GM21526 (cell line): ENCODE results near the gene ANKRD11.
"Not testable (repeated sequence)": the region's sequence is repeated elsewhere in the genome, so short reads cannot be mapped to it uniquely, and the experiment has no call there.

Experiments used
- ATAC-seq: cut with Tn5 transposase; IDR thresholded peaks from one replicate; pipeline ENCODE4 v1.9.1; 2021; ENCODE audit warnings: moderate library complexity; ENCODE audit not compliant: unreplicated experiment, low FRiP score

Gene ANKRD11

DNA sequence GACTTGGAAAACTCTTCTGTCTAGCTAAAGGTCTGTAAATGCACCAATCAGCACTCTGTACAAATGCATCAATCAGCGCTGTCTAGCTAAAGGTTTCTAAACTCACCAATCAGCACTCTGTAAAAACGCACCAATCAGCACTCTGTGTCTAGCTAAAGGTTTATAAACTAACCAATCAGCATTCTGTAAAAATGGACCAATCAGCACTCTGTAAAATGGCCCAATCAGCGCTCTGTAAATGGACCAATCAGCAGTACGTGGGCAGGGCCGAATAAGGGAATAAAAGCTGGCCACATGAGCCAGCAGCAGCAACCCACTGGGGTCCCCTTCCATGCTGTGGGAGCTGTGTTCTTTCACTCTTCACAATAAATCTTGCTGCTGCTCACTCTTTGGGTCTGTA is 55.3 kb downstream of the ANKRD11 start:
- not testable (repeated sequence) for ATAC-seq

DNA sequence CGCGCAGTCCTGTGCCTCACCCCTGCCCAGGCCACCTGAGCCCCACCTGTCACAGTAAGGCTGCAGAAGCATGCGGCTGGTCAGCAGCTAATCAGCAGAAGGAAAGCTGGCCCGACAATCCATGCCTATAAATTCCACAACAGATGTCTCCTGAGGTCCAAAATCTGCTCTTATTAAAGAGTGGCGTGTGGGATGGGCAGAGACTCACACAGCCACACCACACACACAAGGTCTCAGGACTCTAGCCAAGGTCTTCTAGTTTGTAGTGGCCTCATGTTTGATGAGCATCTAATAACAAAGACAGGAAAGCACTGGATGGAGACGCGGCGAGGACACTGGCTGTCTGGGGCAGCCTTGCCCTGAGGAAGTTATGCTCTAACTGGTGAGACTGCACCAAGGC is 55.9 kb downstream of the ANKRD11 start:
- ATAC-seq: no peak

DNA sequence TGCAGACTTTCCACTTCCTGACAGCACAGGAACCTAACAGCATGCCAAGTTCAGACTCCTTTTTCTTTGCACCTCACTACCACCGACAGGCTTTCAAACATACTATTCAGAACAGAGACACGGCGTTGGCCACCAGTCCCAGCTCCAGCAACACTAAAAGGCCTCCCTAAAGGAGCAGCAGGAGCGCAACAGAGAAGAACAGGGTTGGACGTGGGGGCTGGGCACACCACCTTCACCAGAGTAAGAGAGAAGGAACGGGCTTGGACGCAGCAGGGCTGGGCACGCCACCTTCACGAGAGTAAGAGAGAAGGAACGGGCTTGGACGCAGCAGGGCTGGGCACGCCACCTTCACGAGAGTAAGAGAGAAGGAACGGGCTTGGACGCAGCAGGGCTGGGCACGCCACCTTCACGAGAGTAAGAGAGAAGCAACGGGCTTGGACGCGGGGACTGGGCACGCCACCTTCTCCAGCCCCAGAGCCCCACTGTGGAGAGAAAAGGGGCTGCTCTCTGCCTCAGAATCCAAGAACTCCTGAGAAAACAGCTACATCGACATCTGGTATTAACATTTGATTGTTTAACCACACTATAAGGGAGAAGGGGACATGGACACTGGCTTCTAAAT is 56.9 kb downstream of the ANKRD11 start:
- not testable (repeated sequence) for ATAC-seq

DNA sequence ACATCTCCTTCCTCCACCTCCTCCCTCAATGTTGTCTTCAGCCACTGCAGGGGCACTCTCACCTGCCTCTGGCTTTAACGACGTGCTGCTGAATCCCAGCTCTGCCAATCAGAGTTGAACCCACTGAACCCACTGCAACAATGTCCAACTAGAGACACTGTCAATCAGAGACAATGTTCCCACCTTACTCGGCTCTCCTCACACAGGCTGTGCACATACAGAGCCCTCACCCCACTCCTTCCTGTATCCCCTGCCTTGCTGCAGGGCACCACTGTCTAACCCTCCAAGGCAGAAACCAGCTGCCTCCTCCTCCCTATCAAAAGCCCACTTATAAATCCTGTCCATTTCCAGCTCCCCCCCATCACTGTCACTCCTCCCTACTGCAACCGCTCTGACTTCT is 58.7 kb downstream of the ANKRD11 start:
- ATAC-seq: no peak

DNA sequence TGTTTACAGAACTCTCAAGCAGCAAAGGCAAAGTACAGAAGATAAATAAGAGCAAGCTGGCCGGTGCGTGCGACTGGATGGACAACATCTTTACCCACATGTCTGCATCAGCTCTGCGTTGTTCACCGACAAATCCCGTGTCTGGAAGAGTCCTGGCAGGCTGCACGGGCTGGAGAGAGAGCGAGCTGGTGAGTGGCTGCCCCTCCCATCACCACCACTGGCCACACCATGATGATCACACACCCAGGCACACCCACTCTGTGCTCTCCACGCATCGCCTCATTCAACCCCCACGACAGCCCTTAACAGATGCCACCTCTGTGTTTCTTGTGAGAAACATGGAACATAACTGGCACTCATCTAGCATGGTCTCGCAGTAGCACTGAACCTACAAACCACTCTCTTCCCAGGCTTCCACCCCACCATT is 59.2 kb downstream of the ANKRD11 start:
- no peak for ATAC-seq

DNA sequence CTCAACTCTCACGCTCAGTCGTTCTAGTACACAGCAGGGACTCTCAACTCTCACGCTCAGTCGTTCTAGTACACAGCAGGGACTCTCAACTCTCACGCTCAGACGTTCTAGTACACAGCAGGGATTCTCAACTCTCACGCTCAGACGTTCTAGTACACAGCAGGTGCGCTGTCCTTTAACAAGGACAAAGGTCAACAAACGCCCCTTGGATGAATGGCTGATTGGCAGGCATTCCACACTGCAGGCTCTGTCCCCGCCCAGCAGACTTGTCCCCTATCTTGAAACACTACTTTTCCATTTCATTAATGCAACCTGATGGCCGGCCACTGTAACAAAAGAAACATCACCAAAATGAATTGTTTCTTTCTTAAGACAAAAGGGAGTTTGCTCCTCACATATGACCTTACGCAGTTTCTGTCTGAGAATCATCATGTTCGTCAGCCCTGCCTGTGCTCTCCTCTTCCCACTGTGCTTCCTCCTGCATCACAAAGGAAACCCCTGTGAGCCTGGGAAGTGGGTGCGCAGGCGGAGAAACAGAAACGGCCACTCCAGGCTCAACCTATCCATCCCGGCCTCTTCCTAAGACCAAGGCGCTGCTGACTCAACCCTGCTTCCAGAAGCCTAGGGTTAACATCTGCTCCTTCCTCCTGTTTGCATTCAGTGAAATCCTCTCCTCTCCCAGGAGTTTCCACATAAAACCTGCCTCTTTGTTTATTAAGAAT is 59.8 kb downstream of the ANKRD11 start:
- no peak for ATAC-seq

DNA sequence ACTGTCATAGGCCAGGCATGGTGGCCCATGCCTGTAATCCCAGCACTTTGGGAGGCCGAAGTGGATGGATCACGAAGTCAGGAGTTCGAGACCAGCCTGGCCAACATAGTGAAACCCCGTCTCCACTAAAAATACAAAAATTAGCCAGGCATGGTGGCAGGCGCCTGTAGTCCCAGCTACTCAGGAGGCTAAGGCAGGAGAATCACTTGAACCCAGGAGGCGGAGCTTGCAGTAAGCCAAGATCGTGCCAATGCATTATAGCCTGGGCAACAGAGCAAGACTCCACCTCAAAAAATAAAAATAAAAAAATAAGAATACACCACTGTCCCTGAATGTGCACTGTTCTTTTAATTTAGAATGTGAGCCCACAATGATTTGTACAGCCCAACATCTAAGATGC is 61.8 kb downstream of the ANKRD11 start:
- not testable (repeated sequence) for ATAC-seq

DNA sequence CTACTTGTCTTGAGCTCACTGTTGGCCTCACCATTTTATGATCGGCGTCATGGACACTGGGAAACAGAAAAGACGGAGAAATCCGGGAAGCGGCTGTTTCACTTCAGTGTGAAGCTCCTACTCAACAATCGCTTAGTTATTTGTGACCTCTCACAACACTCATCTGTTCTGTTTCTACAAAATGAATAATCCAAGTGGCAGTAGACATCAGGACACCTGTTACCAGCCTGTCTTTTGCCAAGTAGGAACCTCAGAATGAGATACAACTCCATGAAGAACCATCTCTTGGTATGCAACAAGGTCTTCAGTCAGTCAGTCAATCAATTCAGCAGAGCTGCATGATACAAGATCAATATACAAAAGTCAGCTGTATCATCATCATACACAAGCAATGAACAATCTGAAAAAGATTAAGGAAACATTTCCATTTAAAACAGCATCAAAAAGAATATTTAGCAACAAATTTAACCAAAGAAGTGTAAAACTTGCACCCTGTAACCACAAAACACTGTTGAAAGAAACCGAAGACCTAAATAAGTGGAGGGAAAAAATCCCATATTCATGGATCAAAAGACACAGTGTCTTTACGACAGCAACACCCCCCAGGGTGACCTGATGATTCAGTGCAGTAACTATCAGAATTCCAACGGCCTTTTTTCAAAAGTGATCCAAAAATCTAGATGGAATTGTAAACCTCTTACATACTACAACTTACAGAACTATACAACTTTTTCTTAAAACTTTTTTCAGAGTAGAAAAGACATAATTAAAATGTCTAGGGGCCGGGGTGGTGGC is 63.4 kb downstream of the ANKRD11 start:
- ATAC-seq: no peak

DNA sequence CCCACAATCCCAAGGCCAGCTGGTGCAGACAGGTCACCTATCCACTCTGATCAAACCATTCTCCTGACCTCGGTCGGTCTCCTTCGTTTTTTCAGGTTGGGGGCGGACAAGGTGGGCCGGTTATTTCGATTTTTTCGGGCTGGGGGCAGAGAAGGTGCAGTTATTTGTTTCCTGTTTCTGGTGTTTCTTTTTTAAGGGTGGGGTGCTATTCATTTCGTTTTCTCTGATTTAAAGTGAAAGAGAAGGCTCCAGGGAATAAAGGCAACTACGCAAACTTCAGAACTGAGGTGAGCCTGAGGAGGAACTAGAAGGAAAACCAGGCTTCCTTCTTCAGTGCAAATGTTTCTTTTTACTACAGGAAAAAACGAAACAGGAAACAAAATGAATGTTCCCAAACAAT is 64.8 kb downstream of the ANKRD11 start:
- ATAC-seq: no peak

DNA sequence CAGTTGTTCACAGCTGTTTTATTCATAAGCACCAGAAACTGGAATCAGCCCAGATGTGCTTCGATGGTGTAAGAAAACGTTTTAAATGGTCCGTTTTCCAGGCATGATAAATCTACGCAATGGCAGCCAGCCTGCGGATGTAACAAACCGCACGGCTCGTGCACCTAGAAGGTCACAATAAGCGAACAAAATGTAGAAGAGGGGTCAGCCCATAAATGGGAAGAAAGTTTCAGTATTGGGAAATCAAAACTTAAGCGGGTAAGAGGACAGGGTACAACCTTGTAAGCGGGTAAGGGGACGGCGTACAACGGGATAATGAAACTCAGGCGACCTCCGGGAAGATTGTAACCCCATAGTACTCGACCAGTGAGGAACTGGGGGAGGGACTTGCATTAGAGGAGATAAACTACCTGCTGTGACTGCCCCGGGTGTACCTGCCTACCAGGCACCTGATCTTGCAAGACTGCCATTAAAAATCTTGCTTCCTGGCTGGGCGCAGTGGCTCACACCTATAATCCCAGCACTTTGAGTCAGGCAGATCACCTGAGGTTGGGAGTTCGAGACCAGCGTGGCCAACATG is 66.6 kb downstream of the ANKRD11 start:
- ATAC-seq: no peak

DNA sequence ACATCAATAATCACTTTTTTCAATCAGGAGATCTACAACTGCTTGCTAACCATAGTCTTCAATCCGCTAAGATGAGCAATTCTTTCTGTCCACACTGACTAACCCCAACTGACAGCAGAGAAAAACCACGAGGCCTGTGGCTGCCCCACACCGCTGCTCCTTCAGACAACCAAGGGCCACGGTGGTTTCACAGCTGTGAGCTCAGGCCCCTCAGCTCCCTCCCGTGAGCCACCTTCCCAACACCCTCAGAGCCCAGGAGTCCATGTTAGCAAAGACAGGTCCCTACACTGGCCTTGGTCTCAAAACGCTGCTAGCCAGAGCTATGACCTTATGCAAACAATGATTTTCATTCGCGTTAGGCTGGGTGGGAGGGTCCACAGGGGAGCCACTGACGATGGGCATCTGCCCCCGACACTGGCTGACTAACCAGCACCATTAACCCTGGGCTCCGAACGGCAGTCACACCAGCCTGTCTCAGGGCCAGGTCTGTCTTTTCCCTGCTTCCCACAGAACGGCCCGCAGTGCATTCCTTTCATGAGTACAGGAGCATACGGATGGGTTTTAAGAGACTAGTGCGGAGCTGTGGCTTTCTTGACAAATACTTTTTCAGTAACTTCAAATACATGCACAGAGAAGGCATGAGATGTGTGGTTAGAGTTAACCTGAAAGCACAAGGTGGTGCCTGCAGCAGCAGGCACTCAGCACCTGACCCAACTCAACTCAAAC is 67.3 kb downstream of the ANKRD11 start:
- ATAC-seq: no peak

DNA sequence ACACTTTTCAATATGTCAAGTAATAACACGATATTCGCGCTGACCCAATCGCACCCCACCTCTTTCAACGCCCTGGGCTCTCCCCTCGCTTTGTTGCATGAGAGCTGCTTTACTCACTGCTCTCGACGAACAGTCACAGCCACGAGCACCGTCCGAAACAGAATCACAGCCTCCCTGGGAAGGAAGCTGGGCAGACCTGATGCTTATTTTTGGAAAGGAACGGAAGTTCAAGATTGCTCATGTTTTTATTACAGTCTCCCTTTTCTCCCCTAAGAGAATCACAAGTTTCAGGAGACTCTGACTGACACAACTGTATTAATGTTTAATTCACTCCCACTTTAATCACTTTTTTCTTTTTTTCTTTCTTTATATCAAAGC is 67.8 kb downstream of the ANKRD11 start:
- ATAC-seq: no peak

DNA sequence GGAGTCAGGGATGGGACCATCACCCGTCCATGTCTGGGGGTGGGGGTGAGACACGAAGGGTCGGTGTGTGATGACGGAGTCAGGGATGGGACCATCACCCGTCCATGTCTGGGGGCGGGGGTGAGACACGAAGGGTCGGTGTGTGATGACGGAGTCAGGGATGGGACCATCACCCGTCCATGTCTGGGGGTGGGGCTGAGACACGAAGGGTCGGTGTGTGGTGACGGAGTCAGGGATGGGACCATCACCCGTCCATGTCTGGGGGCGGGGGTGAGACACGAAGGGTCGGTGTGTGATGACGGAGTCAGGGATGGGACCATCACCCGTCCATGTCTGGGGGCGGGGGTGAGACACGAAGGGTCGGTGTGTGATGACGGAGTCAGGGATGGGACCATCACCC is 69.1 kb downstream of the ANKRD11 start:
- not testable (repeated sequence) for ATAC-seq

DNA sequence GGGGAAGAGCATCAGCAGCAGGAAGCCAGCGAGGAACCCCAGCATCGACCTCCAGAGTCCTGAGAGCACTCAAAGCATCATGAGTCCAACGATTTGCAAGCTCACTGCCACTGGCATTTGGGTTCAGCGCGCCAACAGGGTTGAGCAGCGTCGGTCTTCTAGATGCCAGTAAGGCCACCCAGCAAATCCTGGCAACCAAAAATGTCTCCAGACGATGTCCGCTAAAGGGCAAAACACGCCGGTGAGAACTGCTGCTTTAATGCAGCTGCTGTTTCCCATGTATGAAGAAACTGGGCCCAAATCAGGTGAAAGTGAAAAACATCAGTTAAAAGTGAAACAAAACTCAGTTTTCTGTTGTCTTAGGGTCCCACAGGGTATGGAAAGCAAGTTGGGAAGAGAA is 70.2 kb downstream of the ANKRD11 start:
- ATAC-seq: no peak

DNA sequence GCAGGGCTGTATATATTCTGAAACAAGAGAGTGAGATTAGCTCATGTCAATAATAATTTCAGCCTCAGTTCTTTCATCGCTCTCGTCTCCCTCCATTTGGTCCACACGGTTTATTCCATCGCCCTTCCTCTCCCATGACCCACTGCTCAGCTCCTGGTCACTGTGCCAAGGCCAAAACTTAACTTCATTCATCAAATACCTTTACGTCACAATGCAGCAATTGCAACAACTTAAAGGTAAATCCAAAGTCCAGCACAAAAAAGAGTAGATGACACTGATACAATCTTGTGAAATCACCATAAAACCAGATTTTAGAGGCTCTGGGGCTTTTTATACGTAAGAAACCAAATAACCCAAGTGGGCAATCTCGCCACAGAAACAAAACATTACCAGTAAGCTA is 72.0 kb downstream of the ANKRD11 start:
- no peak for ATAC-seq

DNA sequence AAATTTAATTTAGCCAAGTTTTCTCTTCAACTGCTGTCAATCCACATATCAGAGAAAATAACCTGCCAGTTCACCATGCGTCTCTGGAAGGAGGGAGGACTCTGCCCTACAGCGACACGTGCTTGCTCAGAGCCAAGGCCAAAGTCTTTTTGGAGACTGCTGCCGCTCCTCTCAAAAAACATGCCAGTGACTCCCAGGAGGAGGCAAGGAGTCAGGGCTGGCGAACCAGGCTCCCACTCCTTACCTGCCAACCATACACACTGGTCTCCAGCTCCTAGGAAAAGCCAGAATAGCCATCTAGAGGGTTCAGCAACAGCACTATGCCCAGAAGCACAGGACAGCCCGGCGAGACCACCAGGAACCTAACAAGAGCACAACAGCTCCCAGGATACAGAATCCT is 73.0 kb downstream of the ANKRD11 start:
- ATAC-seq: no peak

DNA sequence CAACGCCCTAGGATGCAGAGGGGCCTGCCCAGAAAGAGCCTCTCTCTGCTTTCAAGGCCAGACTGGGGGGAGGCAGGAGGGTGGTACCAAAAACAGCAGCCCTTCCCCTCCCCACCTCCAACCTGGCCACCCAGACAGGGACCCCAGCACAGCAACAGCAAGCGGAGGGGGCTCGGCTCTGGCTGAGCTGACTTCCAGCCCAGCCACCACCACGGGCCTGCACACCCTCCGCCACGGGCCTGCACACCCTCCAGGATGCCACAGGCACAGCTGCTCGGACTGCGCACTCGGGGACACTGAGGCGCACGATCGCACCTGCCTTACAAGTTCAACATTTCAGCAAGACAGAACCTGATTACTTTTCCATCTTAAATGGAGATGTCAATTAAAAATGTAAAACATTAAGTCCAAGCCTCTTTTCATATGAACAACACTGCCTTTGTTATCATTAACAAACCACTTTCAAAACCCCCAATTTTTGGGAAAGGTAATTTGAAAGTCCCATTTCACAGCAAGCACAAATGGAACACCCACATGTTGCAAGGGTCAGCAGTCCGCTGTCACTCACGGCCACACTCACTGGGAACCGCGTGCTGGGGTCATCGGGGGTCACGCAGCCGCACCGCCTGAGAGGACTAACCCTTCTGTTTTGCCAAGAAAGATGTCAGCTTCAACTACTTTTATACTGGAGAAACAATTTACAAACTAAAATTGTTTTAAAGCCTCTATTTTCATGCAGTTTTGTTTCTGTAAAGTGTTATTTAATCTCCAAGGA is 76.4 kb downstream of the ANKRD11 start:
- no peak for ATAC-seq

DNA sequence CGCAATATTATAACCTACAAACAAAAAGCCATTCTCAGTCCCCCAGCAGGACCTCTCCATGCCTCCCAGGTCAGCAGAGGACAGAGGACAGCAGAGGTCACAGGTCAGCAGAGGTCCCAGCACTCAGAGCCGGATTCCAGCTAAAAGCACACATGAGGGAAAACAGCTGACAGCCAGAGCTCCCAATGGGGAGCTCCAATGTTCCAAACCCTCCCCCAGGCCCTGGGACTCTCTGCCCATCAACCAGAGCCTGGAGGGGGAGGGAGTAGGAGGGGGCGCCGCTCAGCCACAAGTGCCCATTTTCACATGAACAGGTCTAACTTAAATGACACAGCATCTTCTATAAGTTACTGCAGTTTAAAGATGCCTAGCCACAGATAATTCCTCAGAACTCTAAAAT is 77.5 kb downstream of the ANKRD11 start:
- ATAC-seq: no peak

DNA sequence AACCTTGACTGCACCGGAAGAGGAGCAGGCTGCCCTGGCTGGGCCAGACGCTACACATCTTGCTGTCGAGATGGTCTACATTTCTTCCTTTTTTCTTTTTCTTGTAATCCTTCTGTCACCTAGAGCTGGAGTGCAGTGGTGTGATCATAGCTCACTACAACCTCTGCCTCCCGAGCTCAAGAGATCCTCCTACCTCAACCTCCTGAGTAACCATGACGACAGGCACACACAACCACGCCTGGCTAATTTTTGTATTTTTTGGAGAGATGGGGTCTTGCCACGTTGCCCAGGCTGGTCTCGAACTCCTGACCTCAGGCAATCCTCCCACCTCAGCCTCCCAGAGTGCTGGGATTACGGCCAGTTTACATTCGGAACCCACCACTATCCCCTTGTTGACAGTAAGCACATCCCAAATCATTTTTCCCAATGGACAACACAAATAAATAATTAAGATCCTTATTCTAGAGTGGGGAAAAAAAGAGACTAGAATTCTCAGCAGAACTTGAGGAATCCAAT is 79.0 kb downstream of the ANKRD11 start:
- ATAC-seq: no peak
